ES-I3 (cell line): ENCODE data around the gene ZNF592.

Source experiments
- H3K36me3 ChIP-seq: 2 replicates; pipeline ENCODE4 v1.6.1; 2013; ENCODE audit warnings: mild to moderate bottlenecking, low read length, control low read depth, moderate library complexity; ENCODE audit not compliant: insufficient read depth
- H3K4me1 ChIP-seq: 2 replicates; pipeline ENCODE4 v1.6.1; 2013; ENCODE audit warnings: mild to moderate bottlenecking, control low read depth, low read length; ENCODE audit not compliant: insufficient read depth
- H3K9ac ChIP-seq: 2 replicates; pipeline ENCODE4 v1.6.1; 2013; ENCODE audit warnings: low read depth, mild to moderate bottlenecking, low read length, moderate library complexity
- H3K9me3 ChIP-seq: 2 replicates; pipeline ENCODE4 v1.6.1; 2013; ENCODE audit warnings: mild to moderate bottlenecking, low read length, moderate library complexity; ENCODE audit not compliant: control insufficient read depth, insufficient read depth

Gene ZNF592

DNA sequence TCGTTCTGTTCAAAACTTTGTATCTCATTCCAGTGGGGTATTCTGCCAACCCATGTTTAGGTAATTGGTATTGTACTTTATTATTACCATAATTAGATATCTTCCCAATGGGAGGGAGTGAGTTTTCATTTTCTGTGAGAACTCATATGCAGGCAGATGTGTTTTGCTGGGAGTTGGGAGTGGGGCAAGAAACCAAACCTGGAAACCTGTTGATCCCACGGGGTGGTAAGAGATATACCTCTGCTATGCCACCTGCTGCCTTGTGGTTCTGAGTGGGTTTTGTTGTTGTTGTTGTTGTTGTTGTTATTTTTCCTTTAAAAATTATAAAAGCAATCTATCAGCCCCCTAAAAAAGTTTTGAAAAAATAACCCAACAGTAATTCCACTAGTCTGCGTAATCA is 32.1 kb downstream of the ZNF592 start:
- Histone ChIP-seq H3K36me3 (no peaks in the 10 kb centered on the region), H3K9ac (no peak overlapping the region), H3K9me3 (no peaks in the 10 kb centered on the region), H3K4me1 (no peaks in the 10 kb centered on the region; the same call in 1 of the 2 replicates)

DNA sequence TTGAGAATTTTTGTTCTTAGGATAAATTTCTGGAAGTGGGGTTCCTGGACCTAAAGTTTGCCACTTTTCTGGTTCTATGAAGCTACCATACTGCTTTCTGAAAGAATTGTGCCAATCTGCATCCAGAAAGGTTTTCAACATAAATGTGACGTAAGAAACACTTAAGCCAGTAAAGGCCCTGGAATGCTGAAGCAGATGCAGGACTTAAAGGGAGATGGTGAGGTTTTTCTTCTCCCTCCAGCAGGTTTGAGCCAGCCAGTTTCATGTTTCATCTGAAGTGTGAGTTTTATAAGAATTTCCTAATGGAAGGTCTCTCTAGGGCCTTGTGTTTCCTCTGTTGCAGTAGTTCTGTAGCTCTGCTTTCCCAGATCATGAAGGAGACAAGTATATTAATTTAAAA is 33.1 kb downstream of the ZNF592 start:
- H3K36me3 ChIP-seq: peaks cover 2% of the 10 kb centered on the region; the same call in 1 of the 2 replicates
- no peaks in the 10 kb centered on the region; the same call in 1 of the 2 replicates for H3K4me1 ChIP-seq
- H3K9ac ChIP-seq: no peak overlapping the region
- no peaks in the 10 kb centered on the region for H3K9me3 ChIP-seq

DNA sequence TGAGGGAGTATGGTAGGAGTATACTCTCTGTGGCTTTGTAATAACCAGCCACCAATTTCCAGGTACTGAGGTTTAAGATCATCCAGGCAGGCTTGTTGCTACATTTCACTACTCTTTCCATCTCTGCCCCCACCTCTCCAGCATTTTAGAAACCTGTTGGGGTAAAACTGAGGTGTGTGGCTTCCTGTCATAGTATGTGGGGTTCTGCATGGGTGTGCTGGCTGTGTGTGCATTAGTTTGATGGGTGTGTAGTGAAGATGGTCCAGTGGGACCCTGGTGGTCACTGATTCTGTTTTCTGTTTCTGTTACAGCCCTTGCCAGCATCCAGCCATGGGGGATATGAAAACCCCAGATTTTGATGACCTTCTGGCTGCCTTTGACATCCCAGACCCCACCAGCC is 34.0 kb downstream of the ZNF592 start:
- no peaks in the 10 kb centered on the region for H3K9me3 ChIP-seq
- no peaks in the 10 kb centered on the region for H3K4me1 ChIP-seq
- no peak overlapping the region for H3K9ac ChIP-seq
- H3K36me3 ChIP-seq: peaks cover 2% of the 10 kb centered on the region; the same call in 1 of the 2 replicates

DNA sequence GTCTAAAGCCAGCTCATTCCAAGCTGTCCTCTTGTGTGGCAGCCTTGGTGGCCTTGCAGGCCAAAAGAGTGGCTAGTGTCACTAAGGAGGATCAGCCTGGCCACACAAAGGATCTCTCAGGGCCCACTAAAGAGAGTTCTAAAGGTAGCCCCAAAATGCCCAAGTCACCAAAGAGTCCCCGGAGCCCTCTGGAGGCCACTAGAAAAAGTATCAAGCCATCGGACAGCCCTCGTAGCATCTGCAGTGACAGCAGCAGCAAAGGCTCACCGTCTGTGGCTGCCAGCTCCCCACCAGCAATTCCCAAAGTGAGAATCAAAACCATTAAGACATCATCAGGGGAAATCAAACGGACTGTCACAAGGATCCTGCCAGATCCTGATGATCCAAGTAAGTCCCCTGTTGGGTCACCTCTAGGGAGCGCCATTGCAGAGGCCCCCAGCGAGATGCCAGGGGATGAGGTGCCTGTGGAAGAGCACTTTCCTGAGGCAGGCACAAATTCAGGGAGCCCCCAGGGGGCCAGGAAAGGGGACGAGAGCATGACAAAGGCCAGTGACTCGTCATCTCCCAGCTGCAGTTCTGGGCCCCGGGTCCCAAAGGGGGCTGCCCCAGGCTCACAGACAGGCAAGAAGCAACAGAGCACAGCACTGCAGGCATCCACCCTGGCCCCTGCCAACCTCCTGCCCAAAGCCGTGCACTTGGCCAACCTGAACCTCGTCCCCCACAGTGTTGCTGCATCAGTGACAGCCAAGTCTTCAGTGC is 35.3 kb downstream of the ZNF592 start:
- H3K36me3 ChIP-seq: peaks cover 2% of the 10 kb centered on the region; the same call in 1 of the 2 replicates

DNA sequence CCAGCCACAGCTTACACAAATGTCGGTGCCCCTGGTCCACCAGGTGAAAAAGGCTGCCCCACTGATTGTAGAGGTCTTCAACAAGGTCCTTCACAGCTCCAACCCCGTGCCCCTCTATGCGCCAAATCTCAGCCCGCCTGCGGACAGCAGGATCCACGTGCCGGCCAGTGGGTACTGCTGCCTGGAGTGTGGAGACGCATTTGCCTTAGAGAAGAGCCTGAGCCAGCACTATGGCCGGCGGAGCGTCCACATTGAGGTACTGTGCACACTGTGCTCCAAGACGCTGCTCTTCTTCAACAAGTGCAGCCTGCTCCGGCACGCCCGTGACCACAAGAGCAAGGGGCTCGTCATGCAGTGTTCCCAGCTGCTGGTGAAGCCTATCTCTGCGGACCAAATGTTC is 35.9 kb downstream of the ZNF592 start:
- Histone ChIP-seq H3K36me3 (peaks cover 2% of the 10 kb centered on the region; the same call in 1 of the 2 replicates), H3K9ac (no peak overlapping the region), H3K4me1 (no peaks in the 10 kb centered on the region), H3K9me3 (no peaks in the 10 kb centered on the region)

More for the DNA sequence above, 35.3 kb downstream of the ZNF592 start:
- no peak overlapping the region for H3K9ac ChIP-seq
- H3K9me3 ChIP-seq: no peaks in the 10 kb centered on the region
- H3K4me1 ChIP-seq: no peaks in the 10 kb centered on the region

DNA sequence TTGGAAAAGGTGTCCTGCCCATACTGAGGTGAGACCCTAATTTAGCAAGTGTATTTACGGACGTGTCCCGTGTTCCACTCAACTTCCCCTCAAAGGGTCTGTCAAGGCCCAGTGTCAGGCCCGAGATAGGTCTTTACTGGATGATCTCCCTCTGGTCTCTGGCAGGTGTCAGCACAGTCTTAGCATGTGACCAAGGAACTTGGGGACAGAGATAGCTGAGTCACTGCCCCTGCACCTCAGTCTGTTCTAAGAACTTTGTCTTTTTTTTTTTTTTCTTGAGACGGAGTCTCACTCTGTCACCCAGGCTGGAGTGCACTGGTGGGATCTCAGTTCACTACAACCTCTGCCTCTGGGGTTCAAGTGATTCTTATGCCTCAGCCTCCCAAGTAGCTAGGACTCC is 36.7 kb downstream of the ZNF592 start:
- Histone ChIP-seq H3K36me3 (peaks cover 2% of the 10 kb centered on the region; the same call in 1 of the 2 replicates), H3K4me1 (no peaks in the 10 kb centered on the region), H3K9ac (no peak overlapping the region), H3K9me3 (no peaks in the 10 kb centered on the region)

DNA sequence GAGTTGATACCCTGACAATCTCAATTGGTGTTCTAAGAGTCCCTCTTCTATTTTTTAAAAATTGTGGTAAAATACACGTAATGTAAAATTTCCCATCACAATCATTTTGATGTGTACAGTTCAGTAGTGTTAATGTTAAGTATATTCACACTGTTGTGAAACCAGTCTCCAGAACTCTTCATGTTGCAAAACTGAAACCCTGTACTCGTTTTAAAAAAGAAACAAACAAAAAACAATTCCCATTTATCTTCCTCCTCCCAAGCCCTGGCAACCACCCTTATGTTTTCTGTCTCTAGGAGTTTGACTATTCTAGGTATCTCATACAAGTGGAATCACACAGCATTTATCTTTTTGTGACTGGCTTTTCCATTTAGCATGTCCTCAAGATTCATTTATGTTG is 40.1 kb downstream of the ZNF592 start:
- Histone ChIP-seq H3K4me1 (no peaks in the 10 kb centered on the region), H3K9ac (no peak overlapping the region), H3K36me3 (peaks cover 2% of the 10 kb centered on the region; the same call in 1 of the 2 replicates), H3K9me3 (no peaks in the 10 kb centered on the region)

DNA sequence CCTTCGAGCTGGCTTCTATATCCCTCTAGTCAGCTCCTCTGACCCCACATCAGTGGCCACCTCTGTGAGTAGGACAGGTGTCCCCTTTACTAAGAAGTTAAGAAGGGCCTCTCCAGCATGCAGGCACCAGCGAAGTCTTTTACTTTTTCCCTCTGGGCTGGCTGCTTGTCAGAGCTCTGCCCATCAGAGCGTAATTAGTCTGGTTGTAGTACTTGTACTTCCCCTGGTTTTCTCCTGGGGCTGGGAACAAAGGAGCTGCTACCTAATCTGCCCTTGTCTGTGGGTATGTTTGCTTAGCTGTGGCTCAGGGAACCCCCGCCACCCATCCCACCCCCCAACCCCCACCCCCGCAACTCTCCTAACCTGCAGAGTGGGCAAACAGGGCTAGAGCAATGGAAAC is 41.4 kb downstream of the ZNF592 start:
- H3K36me3 ChIP-seq: peaks cover 2% of the 10 kb centered on the region; the same call in 1 of the 2 replicates
- no peaks in the 10 kb centered on the region for H3K9me3 ChIP-seq
- no peaks in the 10 kb centered on the region for H3K4me1 ChIP-seq
- H3K9ac ChIP-seq: no peak overlapping the region

DNA sequence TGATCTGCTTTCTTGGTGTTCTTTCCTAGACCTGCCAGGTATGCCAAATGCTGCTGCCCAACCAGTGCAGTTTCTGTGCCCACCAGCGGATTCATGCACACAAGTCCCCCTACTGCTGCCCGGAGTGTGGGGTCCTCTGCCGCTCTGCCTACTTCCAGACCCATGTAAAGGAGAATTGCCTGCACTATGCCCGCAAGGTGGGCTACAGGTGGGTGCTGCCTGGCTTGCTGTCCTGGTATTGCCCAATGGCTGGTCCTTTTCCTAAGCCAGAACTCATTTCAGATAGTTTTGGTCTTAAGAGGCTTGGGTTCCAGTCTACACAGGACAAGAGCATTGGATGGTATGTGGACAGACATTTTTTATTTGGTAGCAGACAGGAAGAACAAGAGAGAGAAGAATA is 42.3 kb downstream of the ZNF592 start:
- Histone ChIP-seq H3K9me3 (no peaks in the 10 kb centered on the region), H3K4me1 (no peaks in the 10 kb centered on the region), H3K36me3 (peaks cover 2% of the 10 kb centered on the region; the same call in 1 of the 2 replicates), H3K9ac (no peak overlapping the region)

DNA sequence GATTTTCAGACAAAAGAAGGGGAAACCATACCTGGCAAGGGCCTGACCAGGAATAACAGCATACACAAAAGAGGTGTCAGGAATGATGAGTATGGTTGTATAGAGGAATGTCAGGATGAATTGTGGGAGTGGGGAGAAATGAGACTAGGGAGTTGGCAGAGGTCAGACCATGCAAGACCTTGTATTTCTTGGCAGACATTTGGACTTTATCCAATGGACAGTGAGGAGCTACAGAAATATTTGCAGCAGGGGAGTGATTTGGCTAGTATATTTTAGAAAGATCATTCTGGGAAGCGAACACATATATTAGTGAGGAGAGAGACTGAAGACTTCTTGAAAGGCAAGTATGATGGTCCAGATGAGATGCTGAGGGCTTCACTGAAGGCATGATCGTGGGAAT is 43.4 kb downstream of the ZNF592 start:
- Histone ChIP-seq H3K36me3 (no peaks in the 10 kb centered on the region), H3K4me1 (no peaks in the 10 kb centered on the region)

DNA sequence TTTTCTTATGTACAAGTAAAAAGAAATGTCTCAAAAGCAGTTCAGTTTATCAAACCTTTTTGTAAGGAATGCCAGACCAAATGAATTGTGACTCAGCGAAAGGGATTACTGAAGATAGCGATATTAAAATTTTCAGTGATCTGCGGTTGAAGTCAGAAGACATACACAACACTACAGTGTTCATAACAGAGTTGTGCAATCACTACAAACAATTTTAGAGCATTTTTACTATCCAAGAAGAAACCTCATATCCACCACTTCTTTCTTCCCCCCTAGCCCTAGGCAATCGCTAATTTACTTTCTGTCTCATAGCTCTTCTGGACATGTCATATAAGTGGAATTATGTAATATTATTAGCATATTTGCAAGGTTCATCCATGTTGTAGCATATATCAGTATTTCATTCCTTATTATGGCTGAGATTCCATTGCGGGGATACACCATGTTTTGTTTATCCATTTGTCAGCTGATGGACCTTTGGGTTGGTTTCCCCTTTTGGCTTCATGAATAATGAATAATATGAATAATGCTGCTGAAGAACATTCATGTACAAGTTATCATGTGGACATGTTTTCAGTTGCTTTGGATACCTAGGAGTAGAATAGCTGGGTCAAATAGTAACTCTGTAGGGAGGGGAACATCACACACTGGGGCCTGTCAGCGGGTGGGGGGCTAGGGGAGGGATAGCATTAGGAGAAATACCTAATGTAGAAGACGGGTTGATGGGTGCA is 45.2 kb downstream of the ZNF592 start:
- Histone ChIP-seq H3K9ac (no peak overlapping the region), H3K36me3 (no peaks in the 10 kb centered on the region; the same call in 1 of the 2 replicates), H3K4me1 (no peaks in the 10 kb centered on the region), H3K9me3 (no peaks in the 10 kb centered on the region)

More for the DNA sequence above, 43.4 kb downstream of the ZNF592 start:
- no peak overlapping the region for H3K9ac ChIP-seq
- no peaks in the 10 kb centered on the region for H3K9me3 ChIP-seq

DNA sequence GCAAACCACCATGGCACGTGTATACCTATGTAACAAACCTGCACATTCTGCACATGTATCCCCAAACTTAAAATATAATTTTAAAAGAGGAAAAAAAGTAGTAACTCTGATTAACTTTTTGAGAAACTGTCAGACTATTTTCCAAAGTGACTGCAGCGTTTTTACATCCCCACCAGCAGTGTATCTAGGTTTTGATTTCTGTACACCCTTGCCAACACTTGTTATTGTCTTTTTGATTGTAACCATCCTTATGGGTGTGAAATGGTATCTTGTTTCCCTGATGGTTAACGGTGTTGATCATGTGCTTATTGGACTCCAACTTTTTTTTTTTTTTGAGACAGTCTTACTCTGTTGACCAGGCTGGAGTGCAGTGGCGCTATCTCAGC is 45.8 kb downstream of the ZNF592 start:
- Histone ChIP-seq H3K9me3 (no peaks in the 10 kb centered on the region), H3K36me3 (peaks cover 5% of the 10 kb centered on the region; the same call in 1 of the 2 replicates), H3K9ac (no peak overlapping the region), H3K4me1 (no peaks in the 10 kb centered on the region)

DNA sequence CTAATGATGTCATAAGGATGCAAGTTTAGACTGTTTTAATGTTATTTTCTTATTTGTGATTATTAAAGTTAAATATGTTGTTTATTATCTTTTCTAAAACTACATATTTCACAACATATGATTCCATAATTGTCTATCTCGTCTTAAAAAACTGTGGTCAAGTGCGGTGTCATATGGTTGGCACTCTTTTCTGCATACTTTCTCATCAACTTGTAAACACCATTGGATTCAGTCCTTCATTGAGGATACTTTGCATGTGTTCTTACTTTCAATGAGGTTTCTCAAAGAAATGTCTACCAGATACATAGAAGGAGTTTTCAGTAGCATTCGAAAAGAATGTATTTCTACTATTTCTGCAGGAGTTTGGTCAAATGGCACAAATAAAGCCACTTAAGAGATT is 46.8 kb downstream of the ZNF592 start:
- Histone ChIP-seq H3K4me1 (no peaks in the 10 kb centered on the region), H3K9ac (no peak overlapping the region), H3K9me3 (no peaks in the 10 kb centered on the region), H3K36me3 (peaks cover 8% of the 10 kb centered on the region; the same call in 1 of the 2 replicates)

DNA sequence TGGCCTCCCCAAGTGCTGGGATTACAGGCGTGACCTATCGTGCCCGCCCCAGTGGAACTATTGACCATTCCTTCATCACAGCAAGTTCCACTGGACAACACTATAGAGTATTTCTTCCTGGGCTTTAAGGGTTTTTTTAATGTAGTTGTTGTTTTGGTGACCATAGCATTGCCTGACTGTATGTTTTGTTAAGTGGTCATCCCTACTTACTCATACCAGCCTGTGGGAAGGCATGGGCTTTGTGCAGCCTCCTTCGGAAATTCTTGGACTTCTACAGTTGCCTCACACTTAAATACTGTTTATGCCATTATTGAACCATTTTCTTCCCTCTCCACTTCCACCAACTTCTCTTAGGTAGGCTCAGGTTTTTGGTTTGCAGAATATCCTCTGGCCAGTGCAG is 48.8 kb downstream of the ZNF592 start:
- H3K4me1 ChIP-seq: no peaks in the 10 kb centered on the region
- H3K9me3 ChIP-seq: no peaks in the 10 kb centered on the region
- no peak overlapping the region for H3K9ac ChIP-seq
- H3K36me3 ChIP-seq: peaks cover 13% of the 10 kb centered on the region; the same call in 1 of the 2 replicates

DNA sequence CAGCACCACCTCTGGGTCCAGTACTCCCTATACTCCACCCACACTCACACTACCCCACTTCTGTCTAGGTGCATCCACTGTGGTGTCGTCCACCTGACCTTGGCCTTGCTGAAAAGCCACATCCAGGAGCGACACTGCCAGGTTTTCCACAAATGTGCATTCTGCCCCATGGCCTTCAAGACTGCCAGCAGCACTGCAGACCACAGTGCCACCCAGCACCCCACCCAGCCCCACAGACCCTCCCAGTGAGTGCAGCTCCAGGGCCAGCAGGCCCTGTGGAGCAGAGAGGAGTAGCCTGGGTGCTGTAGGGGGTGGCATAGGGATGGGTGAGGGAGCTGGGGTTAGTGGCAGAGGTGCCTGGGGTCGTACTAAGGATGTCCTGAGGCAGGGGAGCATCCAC is 49.4 kb downstream of the ZNF592 start:
- H3K36me3 ChIP-seq: peaks cover 13% of the 10 kb centered on the region; the same call in 1 of the 2 replicates
- H3K9ac ChIP-seq: no peak overlapping the region

More for the DNA sequence above, 49.4 kb downstream of the ZNF592 start:
- Histone ChIP-seq H3K9me3 (no peaks in the 10 kb centered on the region), H3K4me1 (no peaks in the 10 kb centered on the region)
